ENCODE measurements around the gene KIFAP3.

DNA sequence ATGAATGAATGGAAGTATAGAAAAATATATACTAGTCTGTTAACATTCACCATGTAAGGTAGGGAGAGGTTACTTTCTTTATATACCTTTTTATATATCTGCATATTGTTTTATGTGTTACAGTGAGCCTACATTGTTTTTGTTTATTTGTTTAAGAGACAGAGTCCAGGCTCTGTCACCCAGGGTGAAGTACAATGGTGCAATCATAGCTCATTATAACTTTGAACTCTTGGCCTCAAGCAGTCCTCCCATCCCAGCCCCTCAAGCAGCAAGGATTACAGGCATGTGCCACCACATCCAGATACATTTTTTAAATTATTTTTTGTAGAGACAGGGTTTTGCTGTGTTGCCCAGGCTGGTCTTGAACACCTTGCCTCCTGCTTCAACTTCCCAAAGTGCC is 173.4 kb downstream of the KIFAP3 start:
- TF ChIP-seq POLR2A (IDR thresholded peaks at IDR 0.05) = no peak
- TF ChIP-seq, protein P1, sequence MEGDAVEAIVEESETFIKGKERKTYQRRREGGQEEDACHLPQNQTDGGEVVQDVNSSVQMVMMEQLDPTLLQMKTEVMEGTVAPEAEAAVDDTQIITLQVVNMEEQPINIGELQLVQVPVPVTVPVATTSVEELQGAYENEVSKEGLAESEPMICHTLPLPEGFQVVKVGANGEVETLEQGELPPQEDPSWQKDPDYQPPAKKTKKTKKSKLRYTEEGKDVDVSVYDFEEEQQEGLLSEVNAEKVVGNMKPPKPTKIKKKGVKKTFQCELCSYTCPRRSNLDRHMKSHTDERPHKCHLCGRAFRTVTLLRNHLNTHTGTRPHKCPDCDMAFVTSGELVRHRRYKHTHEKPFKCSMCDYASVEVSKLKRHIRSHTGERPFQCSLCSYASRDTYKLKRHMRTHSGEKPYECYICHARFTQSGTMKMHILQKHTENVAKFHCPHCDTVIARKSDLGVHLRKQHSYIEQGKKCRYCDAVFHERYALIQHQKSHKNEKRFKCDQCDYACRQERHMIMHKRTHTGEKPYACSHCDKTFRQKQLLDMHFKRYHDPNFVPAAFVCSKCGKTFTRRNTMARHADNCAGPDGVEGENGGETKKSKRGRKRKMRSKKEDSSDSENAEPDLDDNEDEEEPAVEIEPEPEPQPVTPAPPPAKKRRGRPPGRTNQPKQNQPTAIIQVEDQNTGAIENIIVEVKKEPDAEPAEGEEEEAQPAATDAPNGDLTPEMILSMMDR (IDR thresholded peaks at IDR 0.05) = no peak
